Stimulated activated CD8-positive, alpha-beta memory T cell treated with anti-CD3 and anti-CD28 coated beads, Interleukin-7, amount 100 ng/mL, for 24 hours (primary cell): ENCODE results near the gene SLC48A1.

Experiments
- DNase-seq: peaks from one replicate; pipeline ENCODE4 v3.0.0-alpha.2; 2020; ENCODE audit warnings: low read depth

Gene SLC48A1

DNA sequence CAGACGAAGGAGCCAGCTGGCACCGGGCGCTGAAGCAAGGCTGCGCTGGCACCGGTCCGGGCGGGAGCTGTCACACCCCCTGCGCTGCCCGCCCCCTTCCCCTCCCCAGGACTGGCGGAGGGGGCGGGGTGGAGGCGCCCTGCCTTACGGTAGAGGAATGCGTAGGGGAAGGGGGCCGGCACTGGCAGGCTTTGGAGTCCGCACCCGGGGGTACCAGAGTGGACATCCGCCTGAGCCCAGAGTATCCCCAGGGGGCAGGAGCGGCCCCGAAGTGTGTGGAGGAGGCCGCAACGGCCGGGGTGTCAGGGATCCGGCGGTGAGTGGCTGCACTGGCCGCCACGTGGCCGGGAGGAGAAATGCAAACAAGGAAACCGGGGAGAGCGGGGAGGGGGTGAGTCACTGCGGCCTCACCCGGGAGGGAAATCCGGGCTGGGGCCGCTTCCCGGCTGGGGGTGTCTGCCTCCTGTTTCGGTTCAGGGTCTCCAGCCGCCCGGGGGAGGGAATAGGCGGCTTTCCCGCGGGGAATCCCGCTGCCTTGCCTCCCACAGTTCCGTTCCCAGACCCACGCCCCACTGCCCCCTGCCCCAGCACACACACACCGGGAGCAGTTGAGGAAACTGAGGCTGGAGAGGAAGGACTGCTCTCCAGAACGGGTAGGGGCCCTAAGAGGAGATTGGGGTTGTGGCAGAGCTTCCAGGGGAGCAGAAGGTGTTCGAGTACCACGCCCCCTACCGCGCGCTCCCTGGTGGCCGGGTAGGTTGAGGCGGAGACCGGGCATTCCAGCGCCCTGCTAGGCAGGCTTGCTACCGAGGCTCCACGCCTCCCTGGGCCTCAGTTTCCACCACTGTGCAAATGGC is 14.0 kb upstream of the SLC48A1 start, which contains the start of gene RAPGEF3:
Gene RAPGEF3, minus strand, starts transcription at position 47 of the 857 bp plus-strand sequence. CDS start 324 bp downstream, outside the sequence.
- DNase-seq, result no peak

DNA sequence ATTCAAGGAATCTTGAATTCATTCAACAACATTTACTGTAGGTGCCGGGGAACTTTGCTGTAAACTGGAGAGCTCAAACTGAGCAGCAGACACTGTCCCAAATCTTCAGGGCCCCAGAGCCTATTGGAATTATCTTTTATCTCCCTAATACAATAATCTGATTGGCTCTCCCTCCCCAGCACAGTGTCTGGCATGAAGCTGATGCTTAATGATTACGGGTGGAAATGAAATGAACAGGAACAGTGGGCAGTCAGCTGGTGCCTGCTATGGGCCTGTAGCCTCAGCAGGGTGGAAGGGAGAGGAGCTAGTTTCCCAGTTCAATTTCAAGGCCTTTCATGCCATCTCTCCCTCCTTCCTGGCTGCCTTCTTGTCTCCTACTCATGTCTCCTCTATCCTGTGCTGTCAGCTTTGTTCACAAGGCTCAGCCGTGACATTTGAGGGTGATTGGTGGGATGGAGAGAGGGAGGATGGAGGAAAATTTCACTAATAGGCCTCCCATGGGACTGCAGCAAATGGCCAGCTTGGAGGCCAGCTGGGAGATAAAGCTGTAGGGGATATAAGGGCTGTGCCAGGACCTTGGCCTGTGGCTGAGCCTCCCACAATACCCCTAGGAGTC is 10.1 kb upstream of the SLC48A1 start:
- no peak for DNase-seq

DNA sequence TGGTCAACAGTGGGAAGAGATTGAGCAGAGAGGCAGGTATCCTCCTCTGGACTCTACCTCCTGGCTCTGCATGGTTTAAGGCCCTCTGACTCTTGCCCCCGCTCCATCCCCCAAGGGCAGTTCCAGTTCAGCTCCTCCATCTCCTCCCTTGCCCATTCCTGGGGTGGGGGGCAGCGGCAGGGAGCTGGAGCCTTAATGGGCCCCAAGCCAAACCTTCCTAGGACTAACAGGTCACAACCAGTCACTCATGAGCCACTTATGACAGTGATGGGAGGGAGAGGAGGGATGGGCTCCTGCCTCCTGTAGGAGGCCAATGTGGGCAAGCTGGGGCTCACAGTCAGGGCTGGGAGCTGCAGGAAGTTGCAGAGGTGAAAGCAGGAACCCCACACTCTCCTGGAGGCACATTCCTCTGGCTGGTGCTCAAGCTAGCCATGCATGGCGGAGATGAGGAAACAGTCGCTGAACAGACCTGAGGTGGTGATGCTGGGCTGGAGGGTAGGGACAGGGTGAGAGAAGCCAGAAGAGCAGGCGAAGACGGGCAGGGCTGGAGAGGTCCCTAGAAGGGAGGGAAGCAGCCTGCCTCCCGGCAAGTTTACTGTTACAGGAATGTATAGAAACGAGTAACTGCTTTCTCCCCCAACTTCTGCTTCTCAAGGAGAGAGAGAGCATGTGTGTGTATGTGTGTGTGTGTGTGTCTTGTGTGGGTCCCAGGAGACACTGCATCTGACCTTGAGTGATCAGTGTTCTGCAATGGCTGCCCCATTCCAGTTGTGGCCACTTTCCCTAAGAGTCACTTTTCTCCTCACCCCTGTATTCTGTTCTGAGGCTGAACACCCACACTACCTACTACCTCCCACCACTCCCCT is 9.3 kb upstream of the SLC48A1 start:
- no peak for DNase-seq

DNA sequence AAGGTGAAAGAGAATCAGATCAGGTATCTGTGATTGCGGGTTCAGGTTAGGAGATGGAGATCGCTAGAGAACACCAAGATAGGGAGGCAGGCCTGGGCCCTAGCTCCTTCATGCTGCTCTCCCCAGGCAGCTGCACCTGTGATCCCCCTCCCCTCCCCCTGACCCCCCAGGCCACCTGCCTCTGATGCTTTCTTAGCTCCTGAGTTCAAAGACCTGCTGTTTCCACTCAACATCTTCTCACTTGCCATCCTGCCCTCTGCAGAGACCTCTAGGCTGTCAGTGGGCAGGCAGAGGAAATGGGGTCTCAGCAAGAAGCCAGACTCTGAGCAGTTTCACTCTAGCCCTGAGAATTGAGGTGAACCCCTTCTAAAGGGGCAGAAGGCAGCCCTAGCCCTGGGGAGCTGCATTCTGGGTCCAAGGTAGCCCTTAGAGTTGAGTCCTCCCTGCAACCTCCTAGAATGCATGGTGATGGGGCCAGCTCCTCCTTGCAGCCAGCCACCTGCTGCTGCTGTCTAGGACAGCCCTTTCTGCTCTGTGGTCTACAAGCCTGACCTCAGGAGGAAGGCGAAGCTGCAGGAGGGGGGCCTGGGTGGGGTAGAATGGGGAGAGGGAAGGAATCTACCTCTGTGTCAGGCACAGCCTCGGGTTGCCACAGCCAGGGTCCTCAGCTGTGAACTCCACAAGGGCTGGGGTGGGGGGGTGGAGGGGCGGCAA is 6.4 kb upstream of the SLC48A1 start:
- DNase-seq, result no peak

DNA sequence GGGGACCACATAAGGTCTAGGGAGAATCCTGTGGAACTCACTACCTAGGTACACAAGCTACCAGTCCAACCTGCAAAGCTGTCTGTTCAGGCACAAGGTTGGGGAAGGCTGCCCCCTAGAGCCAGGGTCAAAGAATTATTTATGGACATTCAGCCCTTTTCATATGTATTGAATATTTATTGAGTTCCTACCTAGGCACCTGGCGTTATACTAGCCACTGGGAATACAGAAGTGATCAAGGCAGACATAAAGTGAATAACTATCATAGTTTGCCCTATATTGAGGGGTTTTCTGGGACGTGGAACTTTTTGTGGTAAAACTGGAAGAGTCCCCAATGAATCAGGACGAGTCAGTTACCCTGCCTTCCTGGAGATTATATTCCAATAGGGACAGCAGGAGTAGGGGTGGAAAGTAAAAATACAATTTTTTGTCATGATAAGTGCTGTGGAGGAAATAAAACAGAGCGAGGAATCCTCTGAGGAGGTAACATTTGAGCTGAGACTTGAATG is 5.8 kb upstream of the SLC48A1 start:
- peak; percentile 49 for DNase-seq

DNA sequence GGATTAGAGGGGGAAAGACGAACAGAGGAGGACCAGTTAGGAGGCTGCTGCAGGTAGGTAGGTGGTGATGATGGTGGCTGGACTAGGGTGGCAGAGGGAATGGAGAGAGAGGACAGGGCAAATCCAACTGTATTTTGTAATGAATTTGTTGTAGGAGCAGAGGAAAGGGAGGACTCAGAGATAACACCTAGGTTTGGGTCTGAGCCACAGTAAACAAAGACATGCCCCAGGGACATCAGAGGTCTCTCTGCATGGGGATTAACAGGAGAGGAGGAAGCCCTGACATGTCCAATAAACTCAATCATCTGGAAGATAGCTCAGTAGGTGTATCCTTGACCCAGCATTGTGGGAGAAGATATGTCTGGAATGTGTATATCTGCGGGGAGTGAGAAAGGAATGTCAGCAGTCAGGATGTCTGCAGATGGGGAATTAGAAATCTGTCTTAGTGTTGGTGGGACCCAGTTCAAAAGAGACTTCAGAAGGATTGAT is 4.7 kb upstream of the SLC48A1 start:
- no peak for DNase-seq

DNA sequence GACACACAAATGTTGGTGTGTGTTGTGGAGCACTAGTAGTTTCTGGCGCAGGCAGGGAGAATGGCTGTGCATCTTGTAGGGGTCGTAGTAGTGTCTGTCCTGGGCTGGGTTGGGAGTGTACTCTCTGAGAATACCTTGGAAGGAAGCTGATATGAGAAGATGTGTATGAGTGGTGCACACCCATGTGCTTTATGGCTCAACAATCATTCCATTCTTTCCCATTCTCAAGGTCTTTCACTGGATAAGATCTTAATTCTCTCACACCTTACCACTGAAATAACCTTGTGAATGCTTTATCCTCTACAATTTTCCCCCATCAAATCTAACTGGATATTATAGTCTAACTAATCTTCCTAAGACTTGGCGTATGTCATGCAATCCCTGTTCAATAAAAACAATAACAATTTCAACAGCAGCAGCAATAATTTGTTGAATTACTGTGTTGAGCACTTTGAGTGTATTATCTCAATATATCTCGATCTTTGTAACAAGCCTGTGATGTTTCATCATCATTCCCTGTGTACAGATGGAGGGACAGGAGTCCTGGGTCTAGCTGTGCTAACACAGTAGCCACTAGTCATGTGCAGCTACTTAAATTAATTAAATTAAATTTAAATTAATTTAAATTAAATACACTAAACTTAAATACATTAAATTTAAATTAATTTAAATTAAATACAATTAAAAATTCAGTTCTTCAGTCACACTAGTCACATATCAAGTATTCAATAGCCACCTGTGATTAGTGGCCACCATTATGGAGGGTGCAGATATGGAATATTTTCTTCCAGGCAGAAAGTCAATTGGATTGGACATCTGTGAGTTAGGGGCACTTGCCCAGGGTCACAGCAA is 3.6 kb upstream of the SLC48A1 start:
- no peak for DNase-seq

DNA sequence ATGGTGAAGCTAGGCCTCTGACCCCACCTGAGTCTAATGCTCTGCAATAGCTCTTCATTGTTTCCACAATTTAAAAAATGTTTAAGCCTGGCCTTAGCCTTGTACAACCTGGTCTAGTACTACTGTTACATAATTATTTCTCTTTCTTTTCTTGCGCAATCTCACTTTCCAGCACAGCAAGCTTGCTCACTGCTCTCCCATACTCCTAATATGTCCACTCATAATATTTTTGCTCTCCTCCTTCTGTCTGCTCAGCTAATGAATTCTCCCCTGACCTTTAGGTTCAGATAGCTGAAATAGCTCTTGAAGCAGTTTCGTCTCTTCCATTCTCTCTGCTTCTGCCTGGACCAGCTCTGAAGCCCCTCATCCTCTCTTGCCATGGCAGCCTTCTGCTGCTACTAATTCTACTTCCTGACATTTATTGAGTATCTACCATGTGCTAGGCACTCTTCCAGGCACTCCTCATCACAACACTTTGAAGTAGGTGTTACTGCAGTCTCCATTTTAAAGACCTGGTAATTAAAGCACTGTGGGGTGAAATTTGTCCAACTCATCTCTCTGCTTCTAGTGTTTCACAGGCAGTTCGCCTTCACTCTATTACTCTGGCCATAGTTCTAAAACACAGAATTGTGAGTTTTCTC is 2.8 kb upstream of the SLC48A1 start:
- no peak for DNase-seq

DNA sequence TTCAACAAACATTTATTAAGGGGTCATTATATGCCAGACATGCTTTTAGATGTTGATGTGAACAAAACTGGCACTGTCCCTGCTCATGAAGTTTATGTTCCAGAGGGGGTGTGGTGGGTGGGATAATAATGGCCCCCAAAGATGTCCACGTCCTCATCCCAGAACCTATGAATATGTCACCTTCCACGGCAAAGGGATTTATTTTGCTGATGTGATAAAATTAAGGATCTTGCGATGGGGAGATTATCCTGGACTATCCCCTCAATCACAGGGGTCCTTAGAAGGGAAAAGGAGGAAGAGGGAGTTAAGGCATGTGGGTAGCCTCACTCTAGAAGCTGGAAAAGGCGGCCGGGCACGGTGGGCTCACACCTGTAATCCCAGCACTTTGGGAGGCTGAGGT is 1.7 kb upstream of the SLC48A1 start:
- no peak for DNase-seq

DNA sequence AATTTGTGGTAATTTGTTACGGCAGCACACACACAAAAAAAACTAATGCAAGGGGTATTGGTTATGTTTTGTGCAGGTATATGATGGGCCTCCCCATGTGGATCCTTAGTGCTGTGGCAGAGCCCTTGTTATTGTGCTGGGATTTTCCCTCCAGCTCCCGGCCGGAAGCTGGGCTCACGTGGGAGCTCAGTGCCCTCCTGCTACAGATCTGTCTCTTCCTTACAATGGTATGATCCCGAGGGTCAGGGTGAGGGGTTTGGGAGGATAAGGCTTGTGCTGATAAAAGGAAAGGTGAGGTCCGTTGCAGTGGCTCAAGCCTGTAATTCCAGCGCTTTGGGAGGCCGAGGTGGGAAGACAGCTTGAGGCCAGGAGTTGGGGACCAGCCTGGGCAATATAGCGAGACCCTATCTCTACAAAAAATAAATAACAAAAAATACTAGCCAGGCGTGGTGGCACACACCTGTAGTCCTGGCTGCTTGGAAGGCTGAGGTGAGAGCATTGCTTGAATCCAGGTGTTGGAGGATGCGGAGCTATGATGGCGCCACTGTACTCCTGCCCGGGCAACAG is 861 bp upstream of the SLC48A1 start:
- DNase-seq, result no peak

DNA sequence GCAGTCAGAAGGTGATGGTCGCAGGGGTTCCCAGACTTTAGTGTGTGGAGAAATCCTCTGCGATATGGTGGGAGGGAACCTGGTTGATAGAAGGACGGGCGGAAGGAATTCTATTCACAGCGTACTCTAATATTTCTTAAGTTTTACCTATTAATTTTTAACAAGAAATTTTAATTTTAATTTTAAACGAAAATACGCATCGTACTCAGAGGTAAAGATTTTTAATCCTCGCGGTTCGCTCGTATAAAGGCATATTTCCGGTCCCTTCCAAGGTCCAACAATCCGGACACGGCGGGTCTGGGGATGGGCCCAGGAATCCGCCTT is 338 bp upstream of the SLC48A1 start:
- DNase-seq, result no peak

DNA sequence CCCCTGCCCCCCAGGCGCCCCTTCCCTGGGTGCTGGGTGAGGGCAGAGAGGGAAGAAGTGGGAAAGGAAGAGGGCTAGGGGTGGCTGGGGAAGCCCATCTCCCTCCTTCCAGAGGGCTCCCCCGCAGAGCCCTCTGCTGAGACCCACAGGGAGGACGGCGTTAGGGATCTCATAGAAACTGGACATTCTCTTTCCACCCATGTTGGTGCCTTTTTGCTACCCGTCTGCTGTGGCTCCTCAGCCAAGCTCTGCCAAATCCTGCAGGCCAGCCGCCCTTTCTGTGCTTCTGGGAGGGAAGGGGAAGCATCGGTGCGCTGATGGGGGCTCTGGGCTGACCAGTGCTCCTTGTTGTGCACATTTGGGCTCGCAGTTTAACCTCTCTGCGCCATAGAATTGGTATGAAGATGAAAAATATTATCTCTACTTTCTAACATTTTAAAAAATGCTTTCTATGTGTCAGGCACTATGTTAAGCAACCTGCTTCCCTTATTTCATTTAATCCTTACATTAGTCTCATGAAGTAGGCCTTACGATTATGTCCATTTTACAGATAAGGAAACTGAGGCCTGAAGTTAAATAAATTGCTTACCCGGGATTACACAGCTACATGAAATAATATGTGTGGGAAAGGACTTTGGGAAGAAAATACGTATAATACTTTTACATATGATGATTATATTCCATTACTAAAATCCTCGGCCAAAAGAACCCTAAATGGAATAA is 981 bp downstream of the SLC48A1 start:
- DNase-seq, result no peak

DNA sequence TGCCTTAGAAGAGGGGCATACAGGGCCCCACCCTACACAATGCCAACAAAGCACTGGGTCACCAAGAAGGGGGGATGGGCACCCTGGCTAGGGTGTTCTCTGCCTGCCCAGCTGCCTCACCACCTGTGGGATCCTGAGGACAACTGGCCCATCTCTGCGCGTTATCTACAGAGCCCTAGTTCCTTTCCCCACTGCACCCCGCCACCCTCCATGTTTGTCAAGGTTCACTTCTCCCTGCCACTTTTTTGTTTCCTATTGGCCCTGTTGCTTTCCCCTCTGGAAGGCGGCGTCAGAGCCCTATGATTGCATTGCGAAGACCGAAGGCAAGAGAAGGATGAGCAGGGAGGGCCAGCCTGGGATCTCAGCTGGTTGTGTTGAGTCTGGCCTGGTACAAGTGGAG is 1.6 kb downstream of the SLC48A1 start:
- DNase-seq, result no peak

DNA sequence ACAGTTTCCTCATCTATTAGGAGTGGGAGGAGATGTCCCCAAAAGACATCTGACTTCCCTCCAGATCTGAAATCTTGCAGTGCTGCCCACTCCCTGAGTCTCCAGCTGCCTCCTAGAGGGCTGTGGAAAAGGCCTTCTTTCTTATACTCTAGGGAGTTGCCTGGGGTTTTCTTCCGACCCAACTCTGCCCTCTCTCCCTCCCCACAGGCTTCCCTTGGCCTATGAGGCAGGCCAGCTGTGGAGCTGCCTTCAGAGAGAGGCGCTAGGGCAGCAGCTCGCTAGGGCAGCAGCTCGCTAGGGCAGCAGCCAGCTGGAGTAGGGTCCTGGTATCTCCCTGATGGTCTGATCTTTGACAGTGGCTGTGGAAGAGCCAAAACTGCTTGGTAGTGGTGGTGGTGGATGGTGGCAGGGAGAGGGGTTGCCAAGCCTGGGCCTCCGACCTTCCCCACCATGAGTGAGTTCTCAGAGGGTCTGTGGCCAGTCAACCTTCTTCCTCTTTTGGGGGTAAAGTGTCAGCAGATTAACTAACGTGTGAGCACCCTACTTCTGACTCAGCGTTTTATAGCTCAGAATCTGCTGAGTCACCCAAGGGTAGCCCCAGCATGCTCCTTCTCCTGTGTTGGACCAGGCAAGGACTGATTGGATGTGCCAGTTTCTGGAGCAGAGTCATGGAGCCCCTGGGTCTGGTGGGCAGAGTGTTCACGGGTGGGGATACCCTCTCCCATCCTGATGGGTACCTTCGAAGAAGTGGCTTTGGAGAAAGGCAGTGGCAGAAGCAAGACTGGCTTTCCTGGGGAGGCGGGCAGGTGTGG is 2.3 kb downstream of the SLC48A1 start:
- DNase-seq, result no peak

DNA sequence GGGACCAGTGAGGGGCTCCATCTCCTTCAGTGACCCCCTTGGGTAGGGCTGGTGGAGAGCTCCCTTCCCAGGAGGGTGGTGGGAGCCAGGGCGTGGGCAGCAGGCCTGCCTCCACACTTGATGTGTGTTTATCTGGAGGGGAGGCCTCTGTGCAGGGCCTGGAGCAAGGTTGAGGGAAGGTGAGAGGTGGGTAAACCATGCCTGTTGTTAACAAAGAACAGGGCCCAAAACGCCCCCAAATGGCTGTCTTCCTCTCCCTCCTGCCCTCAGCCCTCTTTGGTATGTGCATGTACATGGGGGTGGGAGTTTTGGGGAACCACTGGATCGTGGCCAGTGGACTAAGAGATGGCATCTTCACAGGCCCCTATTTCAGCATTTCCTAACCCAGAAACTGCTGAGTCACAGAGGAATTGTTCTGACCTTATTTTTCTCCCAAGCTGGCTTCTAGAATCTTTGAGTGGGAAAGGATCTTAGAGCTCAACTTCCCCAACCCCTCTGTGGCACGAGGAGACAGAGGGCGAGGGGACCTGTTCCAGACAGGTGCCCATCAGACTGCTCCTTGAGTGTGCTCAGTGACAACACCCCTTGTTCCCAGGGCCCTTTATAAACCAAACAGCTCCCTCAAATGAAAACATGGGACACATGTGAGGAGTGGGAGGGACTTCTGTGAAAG is 3.6 kb downstream of the SLC48A1 start:
- DNase-seq, result no peak

DNA sequence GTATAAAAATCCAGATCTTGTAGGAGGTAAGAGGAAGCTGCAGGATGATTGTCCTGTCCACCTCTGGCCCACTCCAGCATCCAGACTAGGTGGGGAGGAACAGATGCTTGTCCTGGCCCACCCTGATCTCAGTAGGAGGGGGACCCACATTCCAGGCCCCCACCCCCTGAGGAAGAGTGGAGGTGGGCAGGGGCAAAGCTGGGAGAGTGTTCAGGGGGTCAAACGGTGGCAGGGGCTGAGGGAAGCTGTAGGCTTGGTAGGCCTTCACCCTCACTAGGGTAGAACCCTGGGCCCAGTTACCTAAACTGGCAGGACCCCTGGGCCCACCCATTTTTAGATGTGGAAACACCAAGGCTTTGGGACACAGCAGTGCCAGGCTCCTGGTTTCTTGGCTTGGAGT is 4.1 kb downstream of the SLC48A1 start:
- DNase-seq, result no peak

DNA sequence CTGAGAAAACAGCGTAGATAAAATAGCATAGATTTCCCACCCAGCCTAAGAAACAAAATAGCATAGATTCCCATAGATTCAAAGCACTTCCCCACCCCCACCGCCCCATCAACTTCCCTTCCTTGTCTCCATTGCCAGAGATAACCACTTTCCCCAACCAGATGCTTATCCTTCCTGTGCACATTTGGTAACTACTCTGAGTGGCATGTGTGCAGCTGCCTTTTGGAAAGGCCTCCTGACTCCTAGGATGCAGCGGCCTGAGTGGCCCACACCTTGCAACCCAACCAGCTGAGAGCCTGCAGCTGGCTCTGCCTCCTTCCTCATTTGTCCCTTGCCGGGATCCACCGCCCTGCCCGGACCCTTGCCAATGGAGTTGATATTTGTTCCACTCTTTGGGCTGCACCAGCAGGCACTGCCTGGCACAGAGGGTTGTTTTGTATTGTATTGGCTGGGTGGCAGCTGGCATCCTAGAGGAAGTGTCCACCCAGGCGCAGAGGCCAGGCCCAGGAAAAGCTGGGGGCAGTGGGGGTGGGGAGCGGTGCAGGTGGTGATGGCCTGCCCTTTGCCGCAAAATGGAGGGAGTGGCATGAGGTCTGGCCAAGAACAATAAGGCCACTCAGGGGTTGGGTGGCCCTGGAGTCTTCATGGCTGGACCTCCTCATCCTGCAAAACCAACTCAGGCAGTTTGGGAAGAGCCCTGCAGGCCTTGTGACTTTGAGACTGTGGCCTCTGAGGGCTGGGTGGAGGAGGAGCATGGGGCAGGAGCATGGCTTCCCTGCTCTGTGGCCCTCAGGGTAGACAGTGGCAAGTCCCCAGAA is 4.9 kb downstream of the SLC48A1 start:
- no peak for DNase-seq
